Peyer's patch (tissue), 4 donors: ENCODE results near the gene BLOC1S2.
A peak's percentile ranks its signal among the peaks of the same experiment; 100 is the strongest.

Source experiments
- POLR2A ChIP-seq, 2 donors: fragments of 450-650 bp; IDR thresholded peaks; one replicate each; pipeline ENCODE4 v1.5.1; 2017; ENCODE audit warnings: antibody characterized with exemption in 2 of 2, mild to moderate bottlenecking in 2 of 2, moderate library complexity in 2 of 2
- TF ChIP-seq, protein P1 (sequence below), 6 experiments: fragments of 450-650 bp in 4 of 6; fragments of 200-600 bp in 2 of 6; sonication (generic) in 1 of 6; IDR thresholded peaks; one replicate each; pipeline ENCODE4 v1.5.1; 2017 to 2019; ENCODE audit warnings: antibody characterized with exemption in 6 of 6, mild to moderate bottlenecking in 3 of 6, moderate library complexity in 1 of 6

DNA sequence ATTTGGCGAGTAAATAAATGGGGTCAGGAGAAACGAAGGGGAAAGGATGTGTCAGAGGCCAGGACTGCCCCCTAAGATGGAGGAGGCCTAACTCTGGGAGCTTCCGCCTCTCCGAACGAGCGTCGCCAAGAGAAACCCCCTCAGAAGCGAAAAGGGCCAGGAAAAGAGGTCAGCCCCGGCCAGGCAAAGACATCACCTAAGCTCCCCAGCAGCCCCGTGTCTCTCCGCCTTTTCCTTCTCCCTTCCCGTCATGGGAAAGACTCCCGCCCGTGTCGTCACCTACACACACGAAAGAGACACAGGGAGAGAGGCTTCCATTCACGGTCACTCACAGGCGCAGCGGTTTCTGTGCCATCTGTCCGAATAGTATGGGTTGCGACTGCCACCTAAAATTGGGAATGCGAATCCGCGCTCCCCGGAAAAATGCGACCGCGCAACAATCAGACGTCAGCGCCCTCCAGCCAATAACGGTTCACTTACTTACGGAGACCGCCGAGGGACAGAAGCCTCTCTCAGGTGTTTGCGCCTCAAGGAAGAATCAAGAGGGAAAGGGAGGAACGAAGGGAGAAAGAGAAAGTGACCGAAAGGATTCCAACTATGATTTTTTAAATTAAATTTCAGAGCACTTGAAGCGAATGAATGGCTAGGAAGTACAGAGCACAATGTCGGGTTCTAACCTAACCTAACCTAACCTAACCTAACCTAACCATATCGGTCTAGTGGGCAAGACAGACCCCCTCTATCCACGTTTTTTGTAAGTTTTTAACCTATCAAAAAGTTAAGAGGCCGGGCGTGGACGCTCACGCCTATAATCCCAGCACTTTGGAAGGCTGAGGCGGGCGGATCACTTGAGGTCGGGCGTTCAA lies 19.0 kb downstream of the BLOC1S2 start, which contains the start of gene CWF19L1:
- TF ChIP-seq POLR2A (IDR thresholded peaks at IDR 0.05), result peak in 1 of 2 donors; percentile 54
- TF ChIP-seq, protein P1, sequence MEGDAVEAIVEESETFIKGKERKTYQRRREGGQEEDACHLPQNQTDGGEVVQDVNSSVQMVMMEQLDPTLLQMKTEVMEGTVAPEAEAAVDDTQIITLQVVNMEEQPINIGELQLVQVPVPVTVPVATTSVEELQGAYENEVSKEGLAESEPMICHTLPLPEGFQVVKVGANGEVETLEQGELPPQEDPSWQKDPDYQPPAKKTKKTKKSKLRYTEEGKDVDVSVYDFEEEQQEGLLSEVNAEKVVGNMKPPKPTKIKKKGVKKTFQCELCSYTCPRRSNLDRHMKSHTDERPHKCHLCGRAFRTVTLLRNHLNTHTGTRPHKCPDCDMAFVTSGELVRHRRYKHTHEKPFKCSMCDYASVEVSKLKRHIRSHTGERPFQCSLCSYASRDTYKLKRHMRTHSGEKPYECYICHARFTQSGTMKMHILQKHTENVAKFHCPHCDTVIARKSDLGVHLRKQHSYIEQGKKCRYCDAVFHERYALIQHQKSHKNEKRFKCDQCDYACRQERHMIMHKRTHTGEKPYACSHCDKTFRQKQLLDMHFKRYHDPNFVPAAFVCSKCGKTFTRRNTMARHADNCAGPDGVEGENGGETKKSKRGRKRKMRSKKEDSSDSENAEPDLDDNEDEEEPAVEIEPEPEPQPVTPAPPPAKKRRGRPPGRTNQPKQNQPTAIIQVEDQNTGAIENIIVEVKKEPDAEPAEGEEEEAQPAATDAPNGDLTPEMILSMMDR (IDR thresholded peaks at IDR 0.05), result no peak
